Measurements from ENCODE around the gene PIP5K1A. TPM values are rescaled to one million over a fixed set of nuclear protein-coding genes. Genes with fewer than 3 reads are reported as not detected.

PIP5K1A gene
- total RNA-seq, 1 experiment from 2014 or later = 88.6 TPM

- Histone ChIP-seq H3K36me3 (ENCODE audit: control insufficient read depth, insufficient read depth, low read length) (0 out of 2 replicates have a peak, but pooled peaks cover 2% of the 10 kb centered on the region), H3K4me3 (ENCODE audit: low read depth, low read length) (no peak overlapping the region), H3K9me3 (no peaks in the 10 kb centered on the region), H3K27me3 (replicated peaks; ENCODE audit: control insufficient read depth, insufficient read depth, low read length) (no peaks in the 10 kb centered on the region), H3K4me1 (no peaks in the 10 kb centered on the region)
- ChIA-PET POLR2A (no interaction called here), CTCF (no interaction called here)
- Mint-ChIP-seq H3K4me3 (ENCODE audit: unreplicated experiment) (no peak overlapping the region), H3K36me3 (ENCODE audit: insufficient read depth, unreplicated experiment) (peaks cover 86% of the 10 kb centered on the region), H3K4me1 (ENCODE audit: low read depth, unreplicated experiment) (peaks cover 1% of the 10 kb centered on the region), H3K9me3 (ENCODE audit: unreplicated experiment) (no peaks in the 10 kb centered on the region), H3K27ac (ENCODE audit: unreplicated experiment) (no peak overlapping the region), H3K27me3 (ENCODE audit: insufficient read depth, unreplicated experiment) (no peaks in the 10 kb centered on the region)
- intact Hi-C loops (cut with micrococcal nuclease; ENCODE audit: unreplicated experiment) = no loop called here
- DNase-seq = no peak
- BruUV-seq (replicated peaks) = no TSS peak
- TF ChIP-seq CTCF (IDR thresholded peaks at IDR 0.05; ENCODE audit: insufficient read depth in 1 of 2, low read depth in 1 of 2, low read length in 1 of 2, severe bottlenecking in 1 of 2, unreplicated experiment in 1 of 2) = no peak
Observed at GRCh38 chr1:151221616-151222015, 23.3 kb downstream of the PIP5K1A start.

GRCh38 chr1:151222130-151222529 is 23.8 kb downstream of the PIP5K1A start:
- DNase-seq = no peak
- no peaks in the 10 kb centered on the region for H3K27me3 ChIP-seq (replicated peaks; ENCODE audit: control insufficient read depth, insufficient read depth, low read length)
- Mint-ChIP-seq H3K4me3 (ENCODE audit: unreplicated experiment) (no peak overlapping the region), H3K9me3 (ENCODE audit: unreplicated experiment) (no peaks in the 10 kb centered on the region), H3K27ac (ENCODE audit: unreplicated experiment) (no peak overlapping the region), H3K27me3 (ENCODE audit: insufficient read depth, unreplicated experiment) (no peaks in the 10 kb centered on the region), H3K36me3 (ENCODE audit: insufficient read depth, unreplicated experiment) (peaks cover 88% of the 10 kb centered on the region), H3K4me1 (ENCODE audit: low read depth, unreplicated experiment) (no peaks in the 10 kb centered on the region)
- no peaks in the 10 kb centered on the region for H3K4me1 ChIP-seq
- BruUV-seq (replicated peaks) = no TSS peak
- intact Hi-C loops (cut with micrococcal nuclease; ENCODE audit: unreplicated experiment) = no loop called here
- no peaks in the 10 kb centered on the region for H3K9me3 ChIP-seq
- ChIA-PET POLR2A (no interaction called here), CTCF (no interaction called here)
- no peak overlapping the region for H3K4me3 ChIP-seq (ENCODE audit: low read depth, low read length)
- TF ChIP-seq CTCF (IDR thresholded peaks at IDR 0.05; ENCODE audit: insufficient read depth in 1 of 2, low read depth in 1 of 2, low read length in 1 of 2, severe bottlenecking in 1 of 2, unreplicated experiment in 1 of 2) = no peak
- H3K36me3 ChIP-seq (ENCODE audit: control insufficient read depth, insufficient read depth, low read length) = 0 out of 2 replicates have a peak, but pooled peaks cover 2% of the 10 kb centered on the region

GRCh38 chr1:151235235-151235634 is 36.9 kb downstream of the PIP5K1A start:
- ChIA-PET POLR2A (no interaction called here), CTCF (no interaction called here)
- no peak overlapping the region for H3K4me3 ChIP-seq (ENCODE audit: low read depth, low read length)
- BruUV-seq (replicated peaks) = no TSS peak
- Mint-ChIP-seq H3K27me3 (ENCODE audit: insufficient read depth, unreplicated experiment) (no peaks in the 10 kb centered on the region), H3K4me1 (ENCODE audit: low read depth, unreplicated experiment) (peaks cover 6% of the 10 kb centered on the region), H3K9me3 (ENCODE audit: unreplicated experiment) (no peaks in the 10 kb centered on the region), H3K4me3 (ENCODE audit: unreplicated experiment) (no peak overlapping the region), H3K36me3 (ENCODE audit: insufficient read depth, unreplicated experiment) (peaks cover 100% of the 10 kb centered on the region), H3K27ac (ENCODE audit: unreplicated experiment) (peak overlapping the region; percentile 37)
- no peak for DNase-seq
- TF ChIP-seq CTCF (IDR thresholded peaks at IDR 0.05; ENCODE audit: insufficient read depth in 1 of 2, low read depth in 1 of 2, low read length in 1 of 2, severe bottlenecking in 1 of 2, unreplicated experiment in 1 of 2) = no peak
- H3K27me3 ChIP-seq (replicated peaks; ENCODE audit: control insufficient read depth, insufficient read depth, low read length) = no peaks in the 10 kb centered on the region
- peaks cover 5% of the 10 kb centered on the region for H3K36me3 ChIP-seq (ENCODE audit: control insufficient read depth, insufficient read depth, low read length)
- intact Hi-C loops (cut with micrococcal nuclease; ENCODE audit: unreplicated experiment) = no loop called here
- H3K4me1 ChIP-seq = no peaks in the 10 kb centered on the region
- H3K9me3 ChIP-seq = no peaks in the 10 kb centered on the region

Measured in Caco-2 (cell line).